IMR-90 (cell line): ENCODE results near the gene PSMB11. TPM values are rescaled to one million over a fixed set of nuclear protein-coding genes. Genes with fewer than 3 reads are reported as not detected.

Experiments used
- ATAC-seq: fragments of 200-7000 bp; cut with Tn5 transposase; 2 replicates; pipeline ENCODE4 v1.9.1; 2020; ENCODE audit warnings: low read depth, mild to moderate bottlenecking, moderate library complexity
- BruUV-seq: library from RNA; stranded (reverse); fragments of 400-500 nt; replicated peaks from 2 replicates; lab custom pipeline; 2021; lab: Mats Ljungman, UMichigan
- CTCF ChIA-PET: fragments of 300-600 bp; formaldehyde crosslinking; extraction: SDS; loops from one replicate; lab custom pipeline; 2021; ENCODE audit warnings: antibody characterized with exemption; lab: Yijun Ruan, JAX
- POLR2A ChIA-PET: fragments of 300-600 bp; sonication (Branson Sonifier 250); formaldehyde crosslinking; loops from one replicate; lab custom pipeline; 2022; ENCODE audit warnings: antibody characterized with exemption; ENCODE audit not compliant: unreplicated experiment; lab: Charles Lee
- DNase-seq: peaks from one replicate; pipeline ENCODE4 v3.0.0; 2013
- H2AFZ ChIP-seq: replicated peaks from 2 replicates; pipeline ENCODE3; 2013; ENCODE audit warnings: low read length, mild to moderate bottlenecking; ENCODE audit not compliant: poor library complexity
- H2AK5ac ChIP-seq: 2 replicates; pipeline ENCODE4 v1.6.1; 2013; ENCODE audit warnings: low read depth, low read length, inconsistent platforms
- H2AK9ac ChIP-seq: replicated peaks from 2 replicates; pipeline ENCODE3; 2013; ENCODE audit warnings: mild to moderate bottlenecking, low read depth, low read length, moderate library complexity; ENCODE audit not compliant: poor library complexity
- H2BK120ac ChIP-seq: 2 replicates; pipeline ENCODE4 v1.6.1; 2013; ENCODE audit warnings: low read depth, low read length, inconsistent platforms
- H2BK15ac ChIP-seq: 3 replicates; pipeline ENCODE4 v1.6.1; 2013; ENCODE audit warnings: low read depth, low read length, inconsistent platforms
- H2BK20ac ChIP-seq: 2 replicates; pipeline ENCODE4 v1.6.1; 2013; ENCODE audit warnings: low read depth, mild to moderate bottlenecking, inconsistent platforms, low read length, moderate library complexity
- H2BK5ac ChIP-seq: 2 replicates; pipeline ENCODE4 v1.6.1; 2013; ENCODE audit warnings: mild to moderate bottlenecking, low read depth, low read length, inconsistent platforms; ENCODE audit not compliant: poor library complexity, severe bottlenecking
- H3K14ac ChIP-seq: replicated peaks from 2 replicates; pipeline ENCODE4 v1.6.1; 2013; ENCODE audit warnings: low read depth, low read length, inconsistent platforms
- H3K18ac ChIP-seq: 2 replicates; pipeline ENCODE4 v1.6.1; 2013; ENCODE audit warnings: low read depth, low read length, control low read depth
- H3K23ac ChIP-seq: 2 replicates; pipeline ENCODE4 v1.6.1; 2013; ENCODE audit warnings: low read depth, low read length, inconsistent platforms
- H3K27ac ChIP-seq: 2 replicates; pipeline ENCODE4 v1.5.1; 2013; ENCODE audit warnings: mild to moderate bottlenecking, control low read depth, low read length; ENCODE audit not compliant: insufficient read depth
- H3K27me3 ChIP-seq: 2 replicates; pipeline ENCODE4 v1.6.1; 2013; ENCODE audit warnings: low read length; ENCODE audit not compliant: control insufficient read depth, insufficient read depth
- H3K36me3 ChIP-seq: 2 replicates; pipeline ENCODE4 v1.6.1; 2013; ENCODE audit warnings: low read length, mixed read lengths; ENCODE audit not compliant: control insufficient read depth, insufficient read depth
- H3K4ac ChIP-seq: 2 replicates; pipeline ENCODE4 v1.6.1; 2013; ENCODE audit warnings: low read depth, low read length, inconsistent platforms
- H3K4me1 ChIP-seq: 2 replicates; pipeline ENCODE4 v1.6.1; 2013; ENCODE audit warnings: low read length, mixed read lengths; ENCODE audit not compliant: control insufficient read depth, insufficient read depth
- H3K4me2 ChIP-seq: 2 replicates; pipeline ENCODE4 v1.6.1; 2013; ENCODE audit warnings: low read depth, mild to moderate bottlenecking, control low read depth, low read length, moderate library complexity
- H3K4me3 ChIP-seq: 2 replicates; pipeline ENCODE4 v1.5.1; 2013; ENCODE audit warnings: low read depth, mild to moderate bottlenecking, control low read depth, low read length, moderate library complexity; ENCODE audit not compliant: insufficient read depth
- H3K56ac ChIP-seq: 2 replicates; pipeline ENCODE4 v1.6.1; 2013; ENCODE audit warnings: low read length, inconsistent platforms; ENCODE audit not compliant: insufficient read depth; ENCODE audit errors: extremely low read depth
- H3K79me1 ChIP-seq, 2 experiments: 2 replicates each; pipeline ENCODE4 v1.6.1; 2013; ENCODE audit warnings: low read length in 2 of 2, inconsistent platforms in 1 of 2, low read depth in 1 of 2
- H3K9ac ChIP-seq: 2 replicates; pipeline ENCODE4 v1.6.1; 2013; ENCODE audit warnings: low read depth, low read length, control low read depth
- H3K9me1 ChIP-seq: 2 replicates; pipeline ENCODE4 v1.6.1; 2013; ENCODE audit warnings: low read length, inconsistent platforms; ENCODE audit not compliant: insufficient read depth
- H3K9me3 ChIP-seq: 2 replicates; pipeline ENCODE4 v1.6.1; 2013; ENCODE audit warnings: low read length; ENCODE audit not compliant: control insufficient read depth, insufficient read depth
- H4K20me1 ChIP-seq: 2 replicates; pipeline ENCODE4 v1.6.1; 2013; ENCODE audit warnings: low read length, inconsistent platforms; ENCODE audit not compliant: insufficient read depth
- H4K5ac ChIP-seq: 2 replicates; pipeline ENCODE4 v1.6.1; 2013; ENCODE audit warnings: mild to moderate bottlenecking, low read depth, low read length, control low read depth
- H4K8ac ChIP-seq, 2 experiments: 2 replicates each; pipeline ENCODE4 v1.6.1; 2013; ENCODE audit warnings: low read depth in 2 of 2, low read length in 2 of 2, control low read depth in 1 of 2, inconsistent platforms in 1 of 2
- H4K91ac ChIP-seq: 2 replicates; pipeline ENCODE4 v1.6.1; 2013; ENCODE audit warnings: low read depth, low read length, inconsistent platforms; ENCODE audit not compliant: insufficient read depth
- BHLHE40 ChIP-seq: fragments of 150-350 bp; IDR thresholded peaks from 2 replicates; pipeline ENCODE4 v1.6.1; 2016; ENCODE audit warnings: mild to moderate bottlenecking, low read depth, low read length
- CEBPB ChIP-seq: IDR thresholded peaks from 2 replicates; pipeline ENCODE4 v1.6.1; 2012; ENCODE audit warnings: low read depth, low read length, improper control_type of control experiment
- CHD1 ChIP-seq: IDR thresholded peaks from 2 replicates; pipeline ENCODE4 v1.6.1; 2012; ENCODE audit warnings: low read depth, low read length, improper control_type of control experiment
- FOS ChIP-seq: fragments of 150-350 bp; IDR thresholded peaks from 2 replicates; pipeline ENCODE4 v1.6.1; 2016; ENCODE audit warnings: low read depth, low read length
- MXI1 ChIP-seq: IDR thresholded peaks from 2 replicates; pipeline ENCODE4 v1.6.1; 2012; ENCODE audit warnings: low read depth, mild to moderate bottlenecking, low read length, moderate library complexity, borderline replicate concordance
- POLR2A ChIP-seq: IDR thresholded peaks from 2 replicates; pipeline ENCODE4 v1.6.1; 2012; ENCODE audit warnings: mild to moderate bottlenecking, low read depth, low read length
- SMC3 ChIP-seq: fragments of 150-350 bp; IDR thresholded peaks from 2 replicates; pipeline ENCODE4 v1.6.1; 2016; ENCODE audit warnings: low read depth, mild to moderate bottlenecking, antibody characterized with exemption, low read length, moderate library complexity
- WGBS, 2 experiments: methylation state at CpG; one replicate each; pipeline versions ENCODE4 v1.1.5 to v1.1.7; 2013; ENCODE audit warnings: missing lambda C conversion rate in 2 of 2; ENCODE audit not compliant: insufficient read length in 1 of 2; ENCODE audit errors: extremely low coverage in 2 of 2; 5-methylcytosine and 5-hydroxymethylcytosine counted together
- dilution Hi-C: fragments of 300-500 bp; cut with HindIII; formaldehyde crosslinking; loops from one replicate; pipeline ENCODE4 v1.14.3; 2018; ENCODE audit warnings: low sequenced_read_pairs; ENCODE audit not compliant: unreplicated experiment
- in situ Hi-C: fragments of 300-500 bp; cut with MboI; formaldehyde crosslinking; loops from 3 replicates; pipeline ENCODE4 v1.14.3; 2019; ENCODE audit warnings: low sequenced_read_pairs, inconsistent platforms, mixed read lengths
- intact Hi-C: fragments of 100-400 bp; cut with micrococcal nuclease; formaldehyde crosslinking; loops from 2 replicates; pipeline ENCODE4 v1.10.0; 2022
- polyA plus RNA-seq, 3 experiments: library from polyadenylated mRNA; depleted of rRNA; stranded (reverse); fragments of >200 nt; gene quantifications; 2 replicates each; pipeline ENCODE4 v1.2.3, GENCODE V29; 2012; ENCODE audit warnings: low replicate concordance in 1 of 3
- total RNA-seq: library from RNA; depleted of rRNA; stranded (reverse); fragments of >200 nt; gene quantifications from 2 replicates; pipeline ENCODE4 v1.2.3, GENCODE V29; 2012
- TF ChIP-seq, protein P1 (sequence below): fragments of 150-350 bp; IDR thresholded peaks from 2 replicates; pipeline ENCODE4 v1.6.1; 2017; ENCODE audit warnings: mild to moderate bottlenecking, antibody characterized with exemption, low read length, low read depth

PSMB11 gene
- total and polyA plus RNA-seq, 2 of the 4 experiments (the other 2 are of a cell fraction), result not detected

DNA sequence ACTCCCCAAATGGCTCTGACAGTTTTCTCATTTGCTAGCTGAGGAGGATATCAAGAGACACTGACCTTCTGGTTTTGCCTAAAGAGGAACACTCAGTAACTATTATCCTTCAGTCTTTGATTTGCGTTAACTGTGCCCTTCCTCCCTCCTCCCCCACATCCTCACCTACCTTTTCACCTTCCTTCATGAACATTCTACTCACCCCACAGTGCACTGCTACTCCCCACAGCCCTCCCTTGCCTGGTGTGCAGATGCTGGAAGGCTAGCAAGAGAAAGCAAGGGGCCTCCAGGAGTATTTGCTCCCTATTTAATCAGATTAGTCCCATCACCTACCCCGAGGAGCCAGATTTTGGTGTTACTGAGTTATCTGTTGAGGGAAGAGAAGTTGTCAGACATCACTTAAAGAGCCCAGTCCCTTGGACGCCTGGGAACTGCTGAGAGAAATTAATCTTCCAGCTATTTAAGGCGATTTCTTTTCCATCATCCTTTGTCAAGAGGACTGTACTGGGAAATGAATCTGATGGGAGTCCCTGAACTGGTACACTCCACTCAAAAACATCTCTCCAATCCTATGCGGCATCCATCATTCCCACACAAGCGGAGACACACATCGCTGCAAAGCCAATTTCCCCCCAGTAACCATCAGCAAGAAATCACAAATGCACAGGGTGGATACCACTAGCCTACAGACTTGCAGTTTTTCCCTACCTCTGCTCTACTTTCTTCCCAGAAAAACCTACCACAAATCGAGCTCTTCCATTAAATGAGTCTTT is 18.8 kb upstream of the PSMB11 start:
- Histone ChIP-seq H3K27me3 (no peaks in the 10 kb centered on the region), H3K4me2 (no peak overlapping the region), H4K91ac (no peak overlapping the region), H3K14ac (no peak overlapping the region), H3K9me3 (no peaks in the 10 kb centered on the region), H2BK20ac (no peak overlapping the region), H2AK5ac (no peak overlapping the region), H3K23ac (peak overlapping the region; percentile 70), H2AFZ (peak overlapping the region; percentile 23), H3K4me1 (peaks cover 11% of the 10 kb centered on the region), H2BK15ac (no peak overlapping the region), H2BK5ac (no peak overlapping the region), H3K4me3 (no peak overlapping the region), H4K20me1 (peaks cover 9% of the 10 kb centered on the region), H3K36me3 (peaks cover 15% of the 10 kb centered on the region), H3K18ac (no peak overlapping the region), H4K5ac (no peak overlapping the region), H3K4ac (no peak overlapping the region), H3K9me1 (peaks cover 9% of the 10 kb centered on the region), H3K56ac (no peak overlapping the region), H4K8ac (no peak overlapping the region), H2AK9ac (no peak overlapping the region), H2BK120ac (no peak overlapping the region), H3K9ac (no peak overlapping the region), H3K79me1 (peaks cover 6 to 11% of the 10 kb centered on the region in 2 experiments; a peak in 2 of 4 replicates), H3K27ac (no peak overlapping the region)
- in situ Hi-C loops, result no loop called here
- no CpG with 5 or more reads among the region's 8 CpGs for WGBS, 2 experiments
- dilution Hi-C loops, result no loop called here
- ATAC-seq (no peak), DNase-seq (no peak)
- POLR2A ChIA-PET, result interaction anchor here (0.6 to 0.7 kb wide), 2 partner anchors 18 to 94 kb away, joined by 7 to 9 read pairs; no protein-coding TSS in a partner anchor
- BruUV-seq, result no TSS peak
- CTCF ChIA-PET, result interaction anchor here (1.0 kb wide), 1 partner anchor 29 kb away, joined by 9 read pairs; no protein-coding TSS in a partner anchor
- TF ChIP-seq POLR2A, result no peak
- TF ChIP-seq CEBPB, result no peak
- TF ChIP-seq SMC3, result no peak
- TF ChIP-seq, protein P1, sequence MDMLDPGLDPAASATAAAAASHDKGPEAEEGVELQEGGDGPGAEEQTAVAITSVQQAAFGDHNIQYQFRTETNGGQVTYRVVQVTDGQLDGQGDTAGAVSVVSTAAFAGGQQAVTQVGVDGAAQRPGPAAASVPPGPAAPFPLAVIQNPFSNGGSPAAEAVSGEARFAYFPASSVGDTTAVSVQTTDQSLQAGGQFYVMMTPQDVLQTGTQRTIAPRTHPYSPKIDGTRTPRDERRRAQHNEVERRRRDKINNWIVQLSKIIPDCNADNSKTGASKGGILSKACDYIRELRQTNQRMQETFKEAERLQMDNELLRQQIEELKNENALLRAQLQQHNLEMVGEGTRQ, result no peak
- no peak for TF ChIP-seq BHLHE40
- TF ChIP-seq FOS, result no peak
- no peak for TF ChIP-seq MXI1
- no peak for TF ChIP-seq CHD1
- intact Hi-C loops, result no loop called here
